ENCODE results near the gene CCDC43.
"Not testable (repeated sequence)": the region's sequence is repeated elsewhere in the genome, so short reads cannot be mapped to it uniquely, and the experiment has no call there.

The CCDC43 gene

DNA sequence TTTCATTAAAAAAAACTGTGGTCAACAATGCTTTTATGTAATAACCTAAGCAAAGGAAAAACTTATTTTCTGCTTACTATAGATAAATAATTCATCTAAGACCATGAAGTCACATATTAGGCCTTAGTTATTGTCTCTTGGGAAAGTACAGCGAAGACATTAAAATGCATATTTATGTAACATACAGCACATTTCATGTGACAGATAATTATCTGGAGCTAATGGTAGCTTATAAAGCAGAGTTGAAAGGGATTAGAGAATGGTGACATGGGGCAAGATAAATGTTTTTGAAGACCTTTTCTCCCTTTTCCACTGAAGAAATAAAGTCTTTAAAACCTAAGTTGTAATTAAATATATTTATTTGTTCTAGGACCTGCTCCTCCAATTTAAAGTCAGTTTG lies 23.6 kb downstream of the CCDC43 start:
- no peak for DNase-seq

- DNase-seq = no peak
Measured at GRCh38 chr17:44664867-44665266, 24.7 kb downstream of the CCDC43 start.

GRCh38 chr17:44663095-44663494 lies 26.5 kb downstream of the CCDC43 start:
- no peak for DNase-seq

DNA sequence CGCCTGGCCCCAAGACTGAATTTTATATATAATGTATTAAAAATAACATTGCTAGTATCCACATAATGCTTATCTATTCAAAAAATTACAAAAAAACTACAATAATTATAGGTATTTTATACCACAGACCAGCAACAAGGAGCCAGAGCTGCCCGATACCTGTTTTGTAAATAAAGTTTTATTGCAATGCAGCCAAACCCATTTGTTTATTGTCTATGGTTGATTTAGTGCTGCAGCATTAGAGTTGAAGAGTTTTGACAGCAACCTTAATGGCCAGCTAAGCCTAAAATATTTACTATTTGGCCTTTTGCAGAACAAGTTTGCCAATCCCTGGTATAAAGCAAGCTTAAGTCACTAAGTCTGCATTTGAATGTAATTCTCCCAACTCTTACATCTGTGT lies 27.7 kb downstream of the CCDC43 start:
- DNase-seq = no peak

DNA sequence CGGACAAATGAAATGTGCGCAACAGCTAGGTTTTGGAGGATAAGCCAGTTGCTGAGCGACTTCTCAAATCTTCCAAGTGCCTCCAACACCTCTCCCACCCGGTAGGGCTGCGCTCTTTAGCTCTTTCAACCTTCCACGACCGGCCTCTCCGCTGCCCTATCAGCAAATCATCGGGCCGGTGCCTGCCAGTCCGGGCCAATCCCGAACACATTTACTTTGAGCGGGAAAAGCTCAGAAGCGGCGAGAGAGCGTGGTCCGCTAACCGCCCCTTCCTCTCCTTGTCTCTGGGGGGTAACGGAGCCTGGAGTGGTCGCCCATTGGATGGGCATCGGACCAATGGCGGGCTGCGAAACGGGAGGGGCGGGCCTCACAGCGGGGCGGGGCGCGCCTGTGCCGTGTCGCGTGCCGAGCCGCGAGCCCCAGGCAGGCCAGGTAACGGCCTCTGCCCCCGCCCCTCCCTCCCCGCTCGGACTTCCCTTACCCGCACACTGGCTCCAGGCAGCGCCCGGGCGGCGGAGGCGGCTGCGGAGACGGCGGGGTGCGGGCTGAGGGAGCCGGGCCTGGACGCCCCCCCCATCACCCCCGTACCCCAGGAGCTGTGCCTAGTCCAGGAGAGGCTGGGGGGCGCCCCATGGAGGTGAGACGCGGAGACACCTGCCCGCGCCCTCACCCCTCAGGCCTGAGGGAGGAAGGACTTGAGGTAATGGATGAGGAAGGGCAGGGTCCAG lies 33.4 kb downstream of the CCDC43 start, which contains the start of gene MEIOC:
Gene MEIOC, plus strand, starts transcription at position 486 of the 728 bp plus-strand sequence. Its CDS starts 146 bp downstream, at position 632.
- DNase-seq = peak; percentile 41

- no peak for DNase-seq
Measured at GRCh38 chr17:44653954-44654353, 35.6 kb downstream of the CCDC43 start.

DNA sequence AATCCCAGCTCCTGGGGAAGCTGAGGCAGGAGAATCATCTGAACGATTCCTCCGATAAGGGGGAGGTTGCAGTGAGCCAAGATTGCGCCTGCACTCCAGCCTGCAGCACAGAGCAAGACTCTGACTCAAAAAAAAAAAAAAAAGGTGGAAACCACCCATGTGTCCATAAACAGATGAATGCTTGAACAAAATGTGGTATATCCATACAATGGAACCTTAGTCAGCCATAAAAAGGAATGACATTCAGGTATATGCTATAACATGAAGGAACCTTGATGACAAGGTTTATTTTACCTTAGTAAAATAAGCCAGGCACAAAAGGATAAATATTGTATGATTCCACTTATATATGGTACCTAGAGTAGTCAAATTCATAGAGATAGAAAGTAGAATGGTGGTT lies 36.2 kb downstream of the CCDC43 start:
- DNase-seq = no peak

DNA sequence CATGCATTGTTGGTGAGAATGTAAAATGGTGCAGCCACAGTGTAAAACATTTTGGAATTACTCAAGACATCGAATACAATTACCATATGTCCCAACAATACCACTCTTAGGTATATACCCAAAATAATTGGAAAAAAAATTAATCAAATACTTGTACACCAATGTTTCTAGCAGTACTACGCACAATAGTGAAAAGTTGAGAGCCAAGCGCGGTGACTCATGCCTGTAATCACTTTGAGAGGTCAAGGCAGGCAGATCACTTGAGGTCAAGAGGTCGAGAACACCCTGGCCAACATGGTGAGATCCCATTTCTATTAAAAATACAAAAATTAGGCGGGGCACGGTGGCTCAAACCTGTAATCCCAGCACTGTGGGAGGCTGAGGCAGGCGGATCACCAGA lies 36.8 kb downstream of the CCDC43 start:
- no peak for DNase-seq

DNA sequence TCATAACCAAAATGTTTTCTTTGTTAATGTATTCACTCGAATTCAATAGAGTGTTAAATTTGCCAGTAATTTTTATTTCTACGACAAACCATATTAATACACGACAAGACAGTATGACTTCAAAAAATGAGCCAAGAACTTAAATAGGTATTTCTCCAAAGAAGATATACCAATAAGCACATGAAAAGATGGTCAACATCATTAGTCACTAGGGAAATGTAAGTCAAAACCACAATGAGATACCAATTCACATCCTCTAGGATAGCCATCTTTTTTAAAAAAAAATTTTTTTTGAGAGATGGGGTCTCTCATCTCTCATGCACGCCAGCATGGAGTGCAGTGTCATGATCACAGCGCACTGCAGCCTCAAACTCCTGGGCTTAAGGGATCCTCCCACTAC lies 38.3 kb downstream of the CCDC43 start:
- no peak for DNase-seq

GRCh38 chr17:44648963-44649362 lies 40.6 kb downstream of the CCDC43 start:
- DNase-seq = no peak

GRCh38 chr17:44647736-44648135 lies 41.8 kb downstream of the CCDC43 start:
- DNase-seq = no peak

GRCh38 chr17:44646280-44646679 lies 43.3 kb downstream of the CCDC43 start:
- DNase-seq = no peak

DNA sequence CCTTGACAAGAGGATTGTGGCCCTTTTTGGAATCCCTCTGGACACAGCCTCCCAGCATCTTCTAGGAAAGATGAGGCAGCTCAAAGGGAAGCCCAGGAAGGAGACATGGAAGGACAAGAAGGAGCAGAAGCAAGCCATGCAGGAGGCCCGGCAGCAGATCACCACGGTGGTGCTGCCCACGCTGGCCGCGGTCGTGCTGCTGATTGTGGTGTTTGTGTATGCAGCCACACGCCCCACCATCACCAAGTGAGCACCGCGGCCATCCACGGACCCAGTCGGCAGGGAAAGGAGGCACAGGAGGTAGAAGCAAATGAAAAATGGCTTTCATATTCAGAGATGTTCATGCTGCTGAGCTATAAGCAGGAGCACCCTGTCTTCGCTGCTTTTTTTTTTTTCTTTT lies 44.2 kb downstream of the CCDC43 start:
- no peak for DNase-seq

DNA sequence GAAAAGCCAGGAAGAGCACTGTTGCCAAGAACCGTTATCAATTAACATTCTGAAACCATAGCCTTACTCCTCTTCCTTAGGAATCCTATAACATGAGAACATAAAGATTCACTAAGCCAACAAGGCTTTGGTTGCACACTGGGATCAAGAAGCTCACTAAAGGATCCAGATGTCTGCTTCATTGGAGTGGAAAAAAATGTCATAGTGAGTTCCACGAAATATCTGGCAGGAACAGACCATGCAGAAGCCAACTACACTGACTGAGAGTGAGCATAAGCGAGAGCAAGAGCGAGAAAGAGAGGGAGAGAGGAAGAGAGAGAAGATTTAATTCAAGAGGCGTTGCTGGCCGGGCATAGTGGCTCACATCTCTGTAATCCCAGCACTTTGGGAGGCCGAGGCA lies 46.7 kb downstream of the CCDC43 start:
- no peak for DNase-seq

DNA sequence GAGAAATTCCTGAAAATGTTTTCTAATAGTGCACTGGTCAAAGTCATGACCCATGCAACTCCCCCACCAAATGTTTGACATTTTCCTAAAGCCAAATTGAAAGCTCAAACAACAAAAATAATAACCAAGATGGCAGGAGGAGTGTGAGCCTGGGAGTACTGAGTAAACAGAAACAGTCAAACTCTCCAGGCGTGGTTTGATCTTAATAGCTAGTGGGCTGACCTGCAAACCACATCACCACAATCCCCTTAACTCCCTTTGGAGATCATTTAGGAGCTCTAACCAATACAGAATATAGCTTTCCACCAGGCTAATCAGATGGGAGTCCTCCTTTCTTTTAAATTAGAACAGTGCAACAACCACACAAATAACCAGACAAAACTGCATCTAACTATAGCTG lies 52.5 kb downstream of the CCDC43 start:
- DNase-seq = no peak

GRCh38 chr17:44636562-44636961 lies 53.0 kb downstream of the CCDC43 start:
- peak; percentile 57 for DNase-seq

GRCh38 chr17:44634401-44634800 lies 55.2 kb downstream of the CCDC43 start:
- not testable (repeated sequence) for DNase-seq

- no peak for DNase-seq
Measured at GRCh38 chr17:44633998-44634397, 55.6 kb downstream of the CCDC43 start.

- no peak for DNase-seq
Measured at GRCh38 chr17:44630703-44631102, 58.9 kb downstream of the CCDC43 start.

DNA sequence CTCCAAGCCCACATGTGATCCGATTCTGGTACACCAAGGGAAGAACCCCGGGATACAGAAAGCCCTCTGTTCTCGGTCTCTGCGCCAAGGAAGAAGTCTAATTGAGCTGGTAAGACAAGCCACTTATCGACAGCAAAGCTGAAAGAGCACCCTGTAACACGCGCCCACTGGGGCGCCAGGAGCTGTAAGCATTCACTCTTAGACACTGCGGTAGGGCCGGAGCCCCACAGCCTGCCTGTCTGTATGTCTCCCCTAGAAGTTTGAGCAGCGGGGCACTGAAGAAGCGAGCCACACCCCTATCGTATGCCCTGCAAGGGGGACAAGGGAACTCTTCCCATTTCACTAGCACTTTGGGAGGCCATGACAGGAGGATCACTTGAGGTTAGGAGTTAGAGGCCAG lies 60.3 kb downstream of the CCDC43 start:
- DNase-seq = no peak

GRCh38 chr17:44628243-44629188 lies 61.1 kb downstream of the CCDC43 start:
- no peak for DNase-seq

GRCh38 chr17:44627513-44628242 lies 61.9 kb downstream of the CCDC43 start:
- no peak for DNase-seq

Data from fibroblast of skin of back (primary cell).